ENCODE measurements around the gene BOLL.
"Not testable (repeated sequence)": the region's sequence is repeated elsewhere in the genome, so short reads cannot be mapped to it uniquely, and the experiment has no call there.

Gene BOLL, protein sequence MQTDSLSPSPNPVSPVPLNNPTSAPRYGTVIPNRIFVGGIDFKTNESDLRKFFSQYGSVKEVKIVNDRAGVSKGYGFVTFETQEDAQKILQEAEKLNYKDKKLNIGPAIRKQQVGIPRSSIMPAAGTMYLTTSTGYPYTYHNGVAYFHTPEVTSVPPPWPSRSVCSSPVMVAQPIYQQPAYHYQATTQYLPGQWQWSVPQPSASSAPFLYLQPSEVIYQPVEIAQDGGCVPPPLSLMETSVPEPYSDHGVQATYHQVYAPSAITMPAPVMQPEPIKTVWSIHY

DNA sequence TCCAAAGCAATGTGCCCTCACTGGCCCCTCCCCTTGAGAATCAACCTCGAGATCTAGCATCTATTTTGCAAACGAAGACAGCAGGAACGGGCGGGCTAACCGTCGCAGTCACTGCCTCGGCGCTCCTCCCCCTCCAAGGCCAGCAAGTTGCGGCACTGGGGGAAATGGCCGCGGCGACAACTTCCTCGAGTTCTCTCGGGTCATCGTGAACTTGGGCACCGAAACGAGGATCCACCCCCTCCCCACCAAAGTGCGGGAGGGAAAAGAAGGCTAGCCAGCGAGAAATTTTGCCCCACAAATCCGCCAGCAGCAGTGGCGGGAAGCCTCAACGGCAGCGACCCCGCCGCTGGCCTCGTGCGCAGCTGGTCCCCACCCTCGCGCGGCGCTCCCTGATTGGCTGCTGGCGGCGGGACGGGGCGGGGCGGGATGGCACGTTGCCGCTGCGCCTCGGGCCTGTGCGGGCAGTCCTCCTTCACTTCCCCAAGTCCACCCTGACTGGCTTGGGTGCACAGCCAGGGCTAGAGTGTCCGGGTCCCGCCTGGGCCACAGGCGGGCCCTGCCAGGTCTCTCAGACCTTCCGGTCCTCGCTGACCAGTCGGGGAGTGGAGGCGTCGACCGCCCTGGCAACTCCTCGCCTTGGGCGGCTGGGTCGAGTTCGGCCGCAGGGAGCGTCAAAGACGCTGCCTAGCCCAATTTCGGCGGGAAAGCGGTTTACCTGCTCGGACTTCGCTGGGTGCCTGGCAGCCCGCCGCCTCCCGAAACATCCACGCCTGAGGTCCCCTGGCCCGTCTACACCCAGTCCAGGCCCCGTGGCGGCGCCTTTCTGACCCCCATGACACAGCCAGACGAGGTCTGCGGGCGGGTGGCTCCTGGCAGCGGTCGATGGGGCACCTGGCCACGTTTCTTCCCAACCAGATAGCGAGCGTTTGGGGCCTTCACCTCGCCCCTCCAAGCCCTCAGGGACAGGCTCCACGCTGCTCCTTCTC, at the start of gene BOLL:
TSS of gene BOLL (minus strand) at position 364 of the 986 bp plus-strand sequence. CDS start 3,469 bp downstream, outside the sequence.
- DNase-seq = no peak

DNA sequence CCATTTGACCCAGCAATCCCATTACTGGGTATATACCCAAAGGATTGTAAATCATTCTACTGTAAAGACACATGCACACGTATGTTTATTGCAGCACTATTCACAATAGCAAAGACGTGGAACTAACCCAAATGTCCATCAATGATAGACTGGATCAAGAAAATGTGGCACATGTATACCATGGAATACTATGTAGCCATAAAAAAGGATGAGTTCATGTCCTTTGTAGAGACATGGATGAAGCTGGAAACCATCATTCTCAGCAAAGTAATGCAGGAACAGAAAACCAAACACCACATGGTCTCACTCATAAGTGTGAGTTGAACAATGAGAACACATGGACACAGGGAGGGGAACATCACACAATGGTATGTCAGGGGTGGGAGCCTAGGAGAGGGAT, 49.7 kb upstream of the BOLL start:
- not testable (repeated sequence) for DNase-seq

DNA sequence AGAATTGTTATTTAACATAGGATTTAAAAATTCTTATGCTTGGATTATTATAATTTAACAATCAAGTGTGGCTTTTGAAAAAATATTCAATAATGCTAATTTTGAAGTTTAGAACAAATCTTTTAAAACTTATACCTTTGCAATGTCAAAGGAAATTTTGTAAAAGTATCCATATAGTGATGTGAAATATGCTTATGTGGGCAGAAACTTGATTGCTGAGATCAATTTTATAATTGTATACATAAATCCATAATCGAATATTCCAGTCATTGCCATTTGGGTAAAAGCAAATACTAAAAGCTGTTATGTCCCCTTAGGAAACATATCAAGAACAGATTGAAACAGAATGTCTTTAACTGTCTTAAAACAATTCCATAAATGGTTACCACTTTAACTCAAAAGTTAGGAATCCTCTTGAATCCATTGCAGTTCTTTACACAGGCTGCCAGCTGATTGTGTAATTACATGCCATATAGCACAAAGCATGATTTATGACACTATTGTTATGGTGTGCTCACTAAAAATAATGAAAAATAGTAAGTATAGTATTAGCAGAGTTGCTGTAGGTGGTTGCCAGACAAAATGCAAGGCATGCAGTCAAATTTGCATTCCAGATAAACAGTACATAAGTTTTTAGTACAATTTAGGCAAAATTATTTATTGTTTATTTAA, 43.5 kb upstream of the BOLL start:
- no peak for DNase-seq

DNA sequence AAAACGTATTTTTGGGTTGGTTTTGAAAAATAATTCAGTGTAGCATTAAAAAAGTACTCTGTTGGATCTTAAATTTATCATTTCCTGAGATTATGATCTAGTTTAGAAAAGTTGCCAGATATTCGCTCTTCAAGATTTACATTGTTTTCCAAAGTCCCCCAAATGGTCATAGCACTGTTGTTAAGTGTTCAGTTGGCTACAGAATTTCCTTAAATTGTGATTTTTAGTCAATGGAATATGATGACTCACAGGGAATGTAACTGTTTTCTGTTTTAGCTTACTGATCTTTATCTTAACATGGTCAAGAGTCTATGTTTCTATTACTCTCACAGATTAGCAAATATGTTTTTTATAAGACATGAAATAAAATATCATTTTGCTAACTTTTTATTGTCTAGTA, 42.5 kb upstream of the BOLL start:
- no peak for DNase-seq

DNA sequence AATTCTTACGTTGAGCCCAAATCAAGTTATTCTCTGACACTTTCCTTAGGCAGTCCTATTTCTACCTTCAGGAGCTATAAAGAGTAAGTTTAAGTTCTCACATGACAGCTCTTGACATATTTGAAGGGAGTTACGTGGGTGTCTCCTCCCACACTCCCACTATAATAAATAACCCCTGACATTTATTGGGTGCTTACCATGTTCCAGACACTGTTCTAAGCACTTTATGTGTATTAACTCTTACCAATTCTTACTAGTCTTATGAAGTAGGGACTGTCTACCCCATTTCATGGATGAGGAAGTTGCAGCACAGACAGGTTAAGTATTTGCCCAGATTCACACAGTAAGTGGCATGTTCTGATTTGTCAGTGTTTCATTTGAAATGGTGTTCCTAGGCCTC, 37.2 kb upstream of the BOLL start:
- no peak for DNase-seq

DNA sequence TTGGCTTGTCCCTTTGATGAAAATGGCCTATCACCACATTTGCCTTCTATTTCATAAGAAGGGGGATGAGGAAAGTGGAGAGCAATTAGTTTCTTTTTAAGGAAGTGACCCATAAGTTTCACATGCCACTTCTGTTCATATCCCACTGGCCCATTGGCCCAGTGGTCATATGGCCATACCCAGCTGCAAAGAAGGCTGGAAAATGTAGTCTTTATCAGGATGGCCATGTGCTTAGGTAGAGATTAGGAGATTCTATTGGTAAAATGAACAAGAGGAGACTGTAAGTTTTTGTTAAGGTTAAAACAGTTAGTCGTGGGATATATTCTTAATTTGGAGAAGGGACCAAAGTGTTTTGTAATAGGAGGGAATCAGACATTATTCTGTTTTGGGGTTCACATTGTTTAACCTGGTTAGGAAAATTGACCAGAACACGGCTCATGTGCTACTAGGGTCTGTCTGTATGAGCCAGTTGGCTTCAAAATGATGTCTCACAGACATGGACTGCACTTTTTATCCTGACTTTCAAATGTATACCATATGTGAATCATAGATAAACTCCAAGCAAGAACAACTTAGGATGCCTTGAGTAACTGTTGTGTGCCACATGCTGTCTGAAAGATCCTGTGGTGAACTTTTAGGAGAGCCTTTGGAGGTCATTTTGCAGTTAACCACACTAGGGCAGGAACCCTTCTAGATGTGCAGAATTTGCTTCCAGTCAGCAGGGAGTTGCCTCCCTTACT, 36.6 kb upstream of the BOLL start:
- DNase-seq = no peak

DNA sequence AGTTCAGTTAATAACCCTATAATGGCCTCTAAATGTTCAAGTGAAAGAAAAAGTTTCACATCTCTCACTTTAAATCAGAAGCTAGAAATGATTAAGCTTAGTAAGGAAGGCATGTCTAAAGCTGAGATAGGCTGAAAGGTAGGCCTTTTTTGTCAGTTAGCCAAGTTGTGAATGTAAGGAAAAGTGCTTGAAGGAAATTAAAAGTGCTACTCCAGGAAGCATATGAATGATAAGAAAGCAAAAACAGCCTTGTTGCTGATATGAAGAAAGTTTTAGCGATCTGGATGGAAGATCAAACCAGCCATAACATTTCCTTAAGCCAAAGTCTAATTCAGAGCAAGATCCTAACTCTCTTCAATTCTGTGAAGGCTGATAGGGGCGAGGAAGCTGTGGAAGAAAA, 29.4 kb upstream of the BOLL start:
- DNase-seq = no peak

DNA sequence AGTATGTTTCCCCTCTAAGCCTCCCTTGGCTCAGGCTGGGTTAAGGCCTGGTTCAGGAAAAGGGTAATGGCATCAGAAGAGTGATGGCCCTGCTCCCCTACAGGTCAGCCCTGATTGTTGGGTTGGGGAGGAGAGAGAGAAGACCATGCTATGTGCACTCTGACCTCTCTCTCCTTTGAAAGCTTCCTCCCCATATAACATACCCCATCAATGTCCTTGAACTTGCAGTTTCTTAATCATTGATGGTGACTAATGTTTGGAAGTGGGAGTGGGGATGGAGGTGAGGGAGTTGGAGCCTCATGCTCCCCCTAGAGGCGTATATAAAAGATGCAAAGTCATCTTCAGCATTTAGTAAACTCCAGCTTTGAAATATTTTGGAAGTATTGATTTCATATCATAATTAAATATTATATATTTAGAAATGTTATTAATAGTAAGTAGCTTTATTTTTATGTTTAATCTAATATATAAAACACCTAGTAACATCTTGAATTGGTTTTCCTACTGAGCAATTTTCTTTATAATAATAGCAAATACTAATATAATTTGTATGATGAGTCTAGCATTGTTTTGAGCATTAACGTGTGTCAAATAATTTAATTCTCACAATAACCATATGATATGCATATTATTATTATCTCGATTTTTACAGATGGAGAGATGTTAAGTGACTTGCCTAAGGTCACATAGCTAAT, 28.1 kb upstream of the BOLL start:
- no peak for DNase-seq

DNA sequence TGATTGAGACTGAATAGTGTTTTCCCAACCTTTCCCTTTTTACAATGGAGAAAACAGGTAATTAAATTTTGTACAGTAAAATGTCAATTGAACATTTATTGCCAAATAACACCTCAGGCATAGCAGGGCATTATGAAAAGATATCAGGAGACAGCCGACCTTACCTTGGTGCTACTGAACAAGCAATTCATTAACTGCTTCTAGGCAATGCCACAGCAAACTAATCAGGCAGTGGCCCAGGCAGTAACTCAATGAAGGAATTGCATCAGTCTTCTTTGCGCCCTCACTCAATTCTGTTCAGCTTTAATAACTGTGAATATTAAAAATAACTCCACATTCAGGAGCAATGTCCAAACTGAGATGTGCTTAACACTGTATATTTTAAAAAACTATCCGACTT, 25.4 kb upstream of the BOLL start:
- DNase-seq = no peak

DNA sequence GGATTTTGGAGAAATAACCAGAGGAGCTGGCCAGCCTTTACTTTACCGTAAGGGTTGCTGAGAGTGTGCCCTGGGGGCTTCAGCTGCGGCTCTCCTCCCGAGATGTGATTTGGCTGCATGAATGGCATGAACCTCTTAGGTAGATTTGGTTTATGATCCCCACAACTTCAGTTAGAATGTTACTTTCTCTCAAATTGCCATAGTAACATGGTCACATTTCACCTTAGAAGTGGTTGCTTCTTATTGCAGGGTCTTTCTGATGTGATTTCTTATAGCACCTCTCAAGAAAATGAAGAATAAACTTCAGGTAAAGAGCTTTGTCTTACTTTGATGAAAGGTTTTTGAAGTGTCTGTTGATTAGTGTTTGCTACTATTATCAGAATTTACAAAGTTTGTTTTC, 24.9 kb upstream of the BOLL start:
- DNase-seq = no peak

DNA sequence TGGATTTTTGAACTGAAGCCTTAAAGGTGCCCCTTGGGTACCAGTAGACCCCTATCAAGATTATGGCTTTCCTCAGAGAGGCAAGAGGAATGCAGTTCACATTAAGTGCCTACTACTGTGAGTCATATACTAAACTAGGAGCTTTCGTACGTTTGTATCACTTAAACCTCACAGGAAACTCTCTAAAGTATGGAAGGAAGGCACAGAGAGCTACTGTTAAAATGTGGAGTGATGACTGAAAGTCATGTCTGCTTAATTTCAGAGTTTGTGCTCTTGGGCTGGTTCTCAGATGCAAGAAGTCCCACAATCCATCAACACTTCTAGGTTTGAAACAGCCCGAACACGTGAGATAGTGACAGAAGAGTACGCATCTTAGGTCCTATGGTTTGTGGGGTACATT, 23.9 kb upstream of the BOLL start:
- DNase-seq = no peak

DNA sequence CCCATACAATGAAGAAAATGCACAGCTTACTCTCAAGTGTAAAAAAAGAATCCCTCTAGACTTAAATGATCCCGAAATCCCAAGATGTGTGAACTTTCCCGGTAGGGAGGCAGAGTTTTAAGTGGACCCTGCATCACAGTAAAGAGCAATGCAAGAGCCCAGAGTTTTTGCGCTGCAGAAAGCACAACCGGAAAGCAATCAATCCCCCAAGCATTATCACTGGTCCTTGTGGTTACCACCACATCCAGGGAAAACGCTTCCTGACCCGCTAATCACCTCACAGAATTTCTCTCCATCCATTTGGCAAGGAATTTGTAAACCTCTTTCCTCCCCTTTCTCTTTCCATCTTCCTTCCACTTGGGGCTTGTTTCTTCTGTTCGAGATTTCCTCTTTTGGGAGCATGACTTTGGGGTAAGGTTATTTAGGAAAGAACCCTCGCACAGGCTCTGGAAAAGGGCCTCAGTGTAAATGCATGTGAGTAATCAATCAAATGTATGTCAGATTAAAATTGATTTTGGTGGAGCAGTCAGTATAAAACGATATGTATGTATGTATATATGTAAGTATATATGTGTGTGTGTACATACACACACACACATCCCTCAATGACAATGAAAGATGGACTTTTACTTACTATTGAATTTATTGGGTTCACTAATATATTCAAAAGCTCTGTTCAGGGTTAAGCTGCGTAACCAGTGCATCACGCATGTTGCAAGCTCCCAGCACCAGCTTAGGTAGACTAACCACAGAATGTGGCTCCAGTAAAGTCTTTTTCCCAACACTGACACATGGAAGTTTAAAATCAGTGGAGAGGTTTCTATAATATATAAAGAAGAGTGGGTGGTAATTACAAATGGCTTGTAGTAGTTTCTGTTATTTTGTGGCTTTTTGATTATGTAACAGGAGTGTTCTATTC, 20.9 kb upstream of the BOLL start:
- DNase-seq = no peak

DNA sequence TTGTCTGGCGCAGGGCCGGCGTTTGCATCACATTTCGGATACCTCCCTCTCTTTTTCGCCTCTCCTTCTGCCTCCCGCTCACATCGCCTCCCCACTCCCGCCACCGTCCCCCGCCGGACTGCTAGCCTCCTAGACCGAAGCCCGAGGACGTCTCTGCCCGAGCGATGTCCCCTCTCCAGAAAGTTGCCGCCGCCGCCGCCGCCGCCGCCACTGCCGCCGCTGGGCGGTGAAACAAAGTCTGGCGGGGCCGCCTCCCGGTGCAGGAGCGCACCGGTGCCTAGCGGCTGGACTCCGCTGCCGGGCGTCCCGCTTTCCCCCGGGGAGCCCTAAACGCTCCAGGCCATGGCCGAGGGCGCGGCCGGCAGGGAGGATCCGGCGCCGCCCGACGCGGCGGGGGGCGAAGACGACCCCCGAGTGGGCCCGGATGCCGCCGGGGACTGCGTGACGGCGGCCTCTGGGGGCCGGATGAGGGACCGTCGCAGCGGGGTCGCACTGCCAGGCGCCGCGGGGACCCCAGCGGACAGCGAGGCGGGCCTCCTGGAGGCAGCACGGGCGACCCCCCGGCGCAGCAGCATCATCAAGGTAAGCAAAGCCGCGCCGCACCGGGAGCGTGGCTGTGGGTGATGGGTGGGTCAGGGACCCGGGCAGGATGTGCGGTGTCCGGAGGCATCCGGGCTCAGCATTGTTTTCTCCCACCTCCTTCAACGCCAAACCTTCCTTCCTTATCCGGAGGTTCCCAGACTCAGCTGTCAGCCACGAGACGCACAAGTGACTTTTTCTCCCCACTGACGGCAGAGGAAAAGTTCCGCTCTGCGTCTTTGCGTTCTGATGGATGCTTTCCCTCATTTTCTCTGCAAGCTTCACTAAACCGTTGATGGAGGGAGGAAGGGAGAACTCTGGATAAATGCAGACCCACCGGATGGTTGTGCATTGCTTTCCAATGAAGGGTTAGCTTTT, 19.9 kb upstream of the BOLL start:
- peak; percentile 60 for DNase-seq

DNA sequence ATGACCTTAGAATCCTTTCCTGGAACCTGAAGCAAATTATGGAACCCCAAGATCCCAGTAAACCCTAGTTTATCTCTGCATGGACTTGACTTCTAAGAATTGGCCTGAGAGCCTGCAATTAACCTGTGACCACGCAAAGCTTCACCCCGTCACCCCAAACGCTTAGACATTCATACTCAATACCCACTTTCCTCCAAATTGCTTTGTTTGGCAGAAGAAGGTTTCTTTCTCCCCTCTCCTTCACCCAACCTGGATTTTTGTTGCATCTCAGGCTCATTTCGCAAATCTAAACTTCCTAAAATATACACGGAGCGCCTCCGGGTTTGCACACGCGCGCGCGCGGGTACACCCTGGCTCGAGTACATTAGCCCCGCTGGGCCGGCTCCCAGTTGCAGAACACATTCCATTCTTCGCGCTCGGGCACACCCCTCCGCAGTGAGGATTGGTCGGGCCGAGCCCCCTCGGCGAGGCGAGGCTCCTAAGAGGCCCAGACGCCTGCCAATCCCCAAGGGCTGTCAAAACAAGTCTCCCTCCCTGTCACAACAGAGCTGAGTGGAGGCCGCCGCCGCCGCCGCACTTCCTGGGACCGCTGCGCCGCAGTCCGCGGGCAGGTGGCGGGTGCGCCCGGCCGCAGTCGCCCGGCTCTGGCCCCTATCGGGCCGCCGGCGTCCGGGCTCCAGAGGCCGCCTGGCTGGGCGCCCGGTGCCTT, 19.1 kb upstream of the BOLL start, which contains the start of gene PLCL1:
TSS of gene PLCL1 (plus strand) at position 545 of the 709 bp plus-strand sequence.
- DNase-seq = peak; percentile 93

DNA sequence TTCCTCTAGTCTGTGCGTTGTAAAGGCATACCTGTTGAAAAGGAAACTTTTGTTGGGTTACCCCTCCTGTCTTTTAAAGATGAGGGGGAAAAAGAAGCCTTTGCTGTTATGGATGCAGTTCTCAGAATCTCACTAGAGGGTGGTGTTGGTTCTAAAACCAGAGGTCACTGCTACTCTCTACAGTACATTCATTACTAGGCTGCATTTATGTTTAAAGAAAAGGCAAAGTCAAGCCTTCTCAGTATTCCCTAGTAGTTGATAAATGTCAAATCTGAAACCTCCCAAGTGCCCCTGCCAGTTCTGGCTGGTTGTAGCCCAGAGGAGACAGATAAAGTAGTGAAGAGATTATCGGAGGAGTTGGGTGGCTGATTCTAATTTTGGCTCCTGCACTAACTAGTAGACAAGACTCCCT, 17.9 kb upstream of the BOLL start:
- peak; percentile 26 for DNase-seq

DNA sequence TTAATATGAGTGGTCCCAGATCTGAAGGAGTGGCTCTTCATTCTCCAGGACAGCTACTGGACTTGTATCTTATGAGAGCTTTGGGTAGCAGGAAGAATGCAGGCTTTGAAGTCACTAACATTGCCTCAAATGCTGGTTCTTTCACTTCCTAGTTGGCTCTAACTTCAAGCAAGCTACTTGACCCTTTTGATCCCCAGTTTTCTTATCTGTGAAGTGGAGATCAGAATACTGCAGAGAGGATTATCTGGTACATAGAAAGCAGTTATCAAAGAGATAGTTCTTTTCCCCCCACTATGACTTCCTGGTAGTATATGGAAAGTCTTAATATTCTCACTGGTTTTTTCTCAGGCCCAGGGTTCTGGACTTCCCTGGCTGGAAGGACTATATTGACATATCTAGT, 15.9 kb upstream of the BOLL start:
- DNase-seq = no peak

DNA sequence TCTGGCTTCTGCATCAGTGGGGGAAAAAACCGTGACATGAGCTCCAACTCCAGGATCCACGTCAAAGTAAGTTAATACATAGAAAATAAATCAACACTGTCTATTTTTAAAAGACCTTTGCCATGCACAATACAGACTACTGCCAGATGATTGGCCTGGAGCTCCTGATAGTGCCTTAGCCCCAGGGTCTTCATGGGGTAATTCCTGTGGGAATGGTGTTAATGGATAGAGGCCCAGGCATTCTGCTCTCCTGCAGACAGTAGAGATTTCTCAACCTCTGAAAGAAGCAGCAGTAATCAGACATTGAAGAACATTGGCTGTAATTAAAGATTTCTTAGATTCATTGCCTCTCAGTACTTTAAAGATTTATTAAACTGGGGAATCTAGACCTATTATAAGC, 15.0 kb upstream of the BOLL start:
- no peak for DNase-seq

DNA sequence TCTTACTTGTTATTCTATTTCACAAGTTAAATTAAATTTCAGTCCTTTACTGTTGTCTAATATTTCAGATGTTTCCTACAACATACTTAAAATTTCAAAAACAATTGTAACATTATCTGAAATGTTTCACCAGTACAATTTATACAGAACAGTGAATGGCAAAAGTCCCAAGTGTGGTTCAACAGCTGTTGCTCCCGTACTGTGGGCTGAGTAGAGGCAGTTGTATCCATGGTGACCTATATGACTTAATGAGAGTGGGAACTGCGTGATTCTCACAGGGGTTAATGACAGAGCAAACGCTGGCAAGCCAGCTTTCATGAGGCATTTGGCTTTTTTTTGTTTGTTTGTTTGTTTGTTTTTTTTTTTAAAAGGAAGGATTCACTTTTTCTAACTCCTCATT, 13.9 kb upstream of the BOLL start:
- DNase-seq = no peak

DNA sequence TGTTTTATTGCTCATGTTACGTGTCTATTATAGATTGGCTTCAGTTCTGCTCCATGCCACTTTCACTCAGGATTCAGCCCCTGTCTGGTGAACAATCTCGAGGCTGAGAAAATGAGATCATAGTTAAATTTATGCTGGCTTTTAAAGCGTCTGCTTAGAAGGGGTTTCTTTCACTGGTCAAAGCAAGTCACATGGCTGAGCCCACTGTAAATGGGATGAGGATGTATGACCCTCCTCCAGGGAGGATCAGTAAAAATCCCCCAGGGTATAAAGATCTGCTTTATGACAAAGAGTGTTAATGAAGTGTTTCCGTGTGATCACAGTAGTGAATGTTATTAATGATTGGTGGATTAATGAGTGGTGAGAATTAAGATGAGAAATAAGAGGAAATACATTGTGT, 13.1 kb upstream of the BOLL start:
- DNase-seq = no peak
